ENCODE data around the gene CHSY1.

Gene CHSY1

DNA sequence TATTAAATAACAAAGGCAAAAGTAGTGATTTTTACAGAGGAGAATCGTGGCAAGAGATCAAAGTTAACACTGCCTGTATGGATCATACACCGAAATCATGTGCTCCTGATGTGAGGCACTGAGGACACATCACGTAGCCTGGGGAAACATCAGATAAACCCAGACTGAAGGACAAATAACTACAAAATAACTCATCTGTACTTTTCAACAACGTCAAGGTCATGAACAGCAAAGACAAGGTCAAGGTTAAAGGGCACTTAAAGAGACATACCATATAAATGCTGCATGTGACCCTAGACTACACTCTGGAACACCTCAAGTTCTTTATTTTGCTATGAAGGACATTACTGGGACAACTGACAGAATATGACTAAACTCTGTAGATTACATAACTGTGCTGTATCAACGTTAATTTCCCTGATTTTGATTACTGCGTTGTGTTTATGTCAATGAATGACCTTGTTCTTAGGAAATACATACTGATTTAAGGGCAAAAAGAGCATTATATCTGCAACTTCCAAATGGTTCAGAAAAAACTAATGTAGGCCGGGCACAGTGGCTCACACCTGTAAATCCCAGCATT lies 48.1 kb downstream of the CHSY1 start:
- peak overlapping the region in 7 of 11 experiments; percentile 8 to 43 (median 31); a peak in 10 of 22 replicates for H3K27ac ChIP-seq
- H3K36me3 ChIP-seq: peaks cover 0 to 28% (median 12%) of the 10 kb centered on the region in 11 experiments; a peak in 15 of 22 replicates
- no peak for TF ChIP-seq Cebpa-rat (IDR thresholded peaks at IDR 0.05)
- no peaks in the 10 kb centered on the region for H3K27me3 ChIP-seq
- no peak overlapping the region for H3K4me3 ChIP-seq
- peaks cover 0 to 10% (median 7%) of the 10 kb centered on the region in 11 experiments; a peak in 10 of 22 replicates for H3K9me3 ChIP-seq (replicated peaks in 1 of 11)
- peak overlapping the region; percentile 27 to 89 (median 74) for H3K4me2 ChIP-seq
- peaks cover 46 to 96% (median 75%) of the 10 kb centered on the region in 11 experiments; a peak in 21 of 22 replicates for H4K20me1 ChIP-seq
- peaks cover 82 to 97% (median 91%) of the 10 kb centered on the region in 10 experiments for H3K4me1 ChIP-seq
- H3K9ac ChIP-seq: peak overlapping the region in 2 of 11 experiments; percentile 15 to 16; a peak in 2 of 22 replicates

DNA sequence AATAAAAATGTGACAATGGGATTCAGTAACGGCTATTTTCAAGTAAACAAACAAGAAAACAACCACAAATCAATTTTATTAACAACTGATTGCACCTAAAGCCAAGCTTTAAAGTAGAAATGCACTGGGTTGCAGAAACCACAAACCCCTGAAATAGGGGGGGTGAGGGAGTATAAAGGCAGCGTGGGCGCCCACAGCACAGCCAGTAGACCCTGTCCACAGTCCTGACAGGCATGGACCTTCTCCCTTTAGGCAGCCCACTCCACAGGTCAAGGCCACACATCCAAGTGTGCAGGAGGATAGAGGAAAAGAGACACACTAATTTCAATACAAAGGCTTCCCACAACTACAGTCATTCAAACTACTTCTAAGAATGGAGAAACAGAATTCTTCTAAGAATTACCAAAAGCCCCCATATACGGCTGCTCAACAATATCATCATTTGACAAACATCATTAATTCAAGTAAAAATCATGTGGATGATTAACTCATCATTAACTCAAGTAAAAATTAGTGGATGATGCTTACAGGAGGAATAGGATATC lies 48.7 kb downstream of the CHSY1 start:
- H3K4me3 ChIP-seq: no peak overlapping the region
- peaks cover 0 to 22% (median 9%) of the 10 kb centered on the region in 11 experiments; a peak in 15 of 22 replicates for H3K36me3 ChIP-seq
- TF ChIP-seq Cebpa-rat (IDR thresholded peaks at IDR 0.05): no peak
- H3K4me1 ChIP-seq: peaks cover 86 to 99% (median 94%) of the 10 kb centered on the region in 10 experiments
- H3K9me3 ChIP-seq (replicated peaks in 1 of 11): peaks cover 0 to 6% (median 5%) of the 10 kb centered on the region in 11 experiments; a peak in 10 of 22 replicates
- peak overlapping the region; percentile 27 to 89 (median 74) for H3K4me2 ChIP-seq
- H3K27ac ChIP-seq: peak overlapping the region in 8 of 11 experiments; percentile 8 to 43 (median 30); a peak in 9 of 22 replicates
- H4K20me1 ChIP-seq: peaks cover 46 to 96% (median 78%) of the 10 kb centered on the region in 11 experiments; a peak in 21 of 22 replicates
- H3K27me3 ChIP-seq: no peaks in the 10 kb centered on the region
- H3K9ac ChIP-seq: peak overlapping the region in 4 of 11 experiments; percentile 4 to 15 (median 5); a peak in 5 of 22 replicates

DNA sequence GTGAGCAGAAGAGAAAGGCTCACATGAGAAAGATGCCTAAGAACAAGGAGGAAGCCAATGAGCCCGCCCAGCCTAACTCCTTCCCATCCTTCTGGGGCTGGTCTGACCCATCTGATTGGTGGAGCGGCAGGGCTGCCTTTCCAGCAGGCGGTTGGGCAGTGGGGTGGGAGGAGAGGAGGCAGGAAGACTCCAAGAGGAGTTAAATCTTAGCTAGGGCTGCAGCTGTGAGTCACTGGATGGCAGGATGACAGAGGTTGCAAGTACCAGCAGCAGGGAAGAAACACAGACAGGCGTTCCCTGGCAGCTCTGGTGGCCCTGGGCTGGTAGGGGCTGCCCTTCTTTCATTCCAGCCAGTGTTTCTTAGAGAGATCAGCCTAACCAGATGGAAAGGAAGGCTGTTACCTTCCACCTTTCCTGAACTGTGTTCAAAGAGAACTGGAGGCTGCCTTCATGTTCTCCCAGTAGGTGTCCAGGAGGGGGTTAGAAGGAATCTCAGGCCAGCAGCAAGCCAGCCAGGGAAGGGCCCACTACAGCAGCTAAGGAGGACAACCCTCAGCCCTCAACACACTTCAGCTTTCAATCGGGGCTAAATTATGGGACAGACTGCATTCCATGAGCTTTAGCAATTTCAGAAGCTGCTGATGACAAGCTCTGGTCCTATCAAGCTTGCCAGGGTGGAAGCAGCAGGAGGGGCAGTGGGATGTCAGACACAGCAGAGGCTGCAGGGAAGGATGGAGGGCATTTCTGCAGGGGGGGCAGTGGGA lies 50.3 kb downstream of the CHSY1 start:
- Histone ChIP-seq H3K9ac (peak overlapping the region in 10 of 11 experiments; percentile 35 to 70 (median 50); a peak in 16 of 22 replicates), H3K27me3 (no peaks in the 10 kb centered on the region), H3K4me3 (peak overlapping the region in 1 of 10 experiments; percentile 11; a peak in 1 of 20 replicates), H3K4me2 (peak overlapping the region; percentile 72 to 98 (median 92)), H3K27ac (peak overlapping the region in 10 of 11 experiments; percentile 19 to 89 (median 54); a peak in 18 of 22 replicates), H3K36me3 (peaks cover 0 to 13% (median 4%) of the 10 kb centered on the region in 11 experiments; a peak in 7 of 22 replicates), H4K20me1 (peaks cover 41 to 94% (median 82%) of the 10 kb centered on the region in 11 experiments; a peak in 21 of 22 replicates), H3K9me3 (replicated peaks in 1 of 11) (no peaks in the 10 kb centered on the region), H3K4me1 (peaks cover 91 to 100% (median 96%) of the 10 kb centered on the region in 10 experiments)
- no peak for TF ChIP-seq Cebpa-rat (IDR thresholded peaks at IDR 0.05)

GRCh38 chr15:101200181-101200580 lies 51.7 kb downstream of the CHSY1 start:
- Histone ChIP-seq H3K4me1 (peaks cover 80 to 100% (median 96%) of the 10 kb centered on the region in 10 experiments), H3K27ac (peak overlapping the region; percentile 71 to 93 (median 87); a peak in 21 of 22 replicates), H3K4me2 (peak overlapping the region; percentile 72 to 98 (median 92)), H4K20me1 (peaks cover 38 to 94% (median 68%) of the 10 kb centered on the region in 11 experiments; a peak in 21 of 22 replicates), H3K4me3 (peak overlapping the region in 9 of 10 experiments; percentile 7 to 49 (median 34); a peak in 16 of 20 replicates), H3K9me3 (replicated peaks in 1 of 11) (no peaks in the 10 kb centered on the region), H3K9ac (peak overlapping the region; percentile 60 to 83 (median 75); a peak in 21 of 22 replicates), H3K36me3 (peaks cover 0 to 8% (median 0%) of the 10 kb centered on the region in 11 experiments; a peak in 3 of 22 replicates), H3K27me3 (no peaks in the 10 kb centered on the region)
- no peak for TF ChIP-seq Cebpa-rat (IDR thresholded peaks at IDR 0.05)

- no peak for TF ChIP-seq Cebpa-rat (IDR thresholded peaks at IDR 0.05)
- H3K4me1 ChIP-seq: peaks cover 80 to 100% (median 96%) of the 10 kb centered on the region in 10 experiments
- H3K36me3 ChIP-seq: peaks cover 0 to 9% (median 1%) of the 10 kb centered on the region in 11 experiments; a peak in 11 of 22 replicates
- H3K27me3 ChIP-seq: no peaks in the 10 kb centered on the region
- H4K20me1 ChIP-seq: peaks cover 31 to 94% (median 64%) of the 10 kb centered on the region in 11 experiments; a peak in 21 of 22 replicates
- H3K4me2 ChIP-seq: peak overlapping the region; percentile 72 to 98 (median 92)
- H3K4me3 ChIP-seq: peak overlapping the region; percentile 25 to 58 (median 38); a peak in 18 of 20 replicates
- peak overlapping the region; percentile 65 to 83 (median 77) for H3K9ac ChIP-seq
- H3K9me3 ChIP-seq (replicated peaks in 1 of 11): no peaks in the 10 kb centered on the region
- peak overlapping the region; percentile 71 to 93 (median 87) for H3K27ac ChIP-seq
Measured at GRCh38 chr15:101198800-101199199, 53.0 kb downstream of the CHSY1 start.

DNA sequence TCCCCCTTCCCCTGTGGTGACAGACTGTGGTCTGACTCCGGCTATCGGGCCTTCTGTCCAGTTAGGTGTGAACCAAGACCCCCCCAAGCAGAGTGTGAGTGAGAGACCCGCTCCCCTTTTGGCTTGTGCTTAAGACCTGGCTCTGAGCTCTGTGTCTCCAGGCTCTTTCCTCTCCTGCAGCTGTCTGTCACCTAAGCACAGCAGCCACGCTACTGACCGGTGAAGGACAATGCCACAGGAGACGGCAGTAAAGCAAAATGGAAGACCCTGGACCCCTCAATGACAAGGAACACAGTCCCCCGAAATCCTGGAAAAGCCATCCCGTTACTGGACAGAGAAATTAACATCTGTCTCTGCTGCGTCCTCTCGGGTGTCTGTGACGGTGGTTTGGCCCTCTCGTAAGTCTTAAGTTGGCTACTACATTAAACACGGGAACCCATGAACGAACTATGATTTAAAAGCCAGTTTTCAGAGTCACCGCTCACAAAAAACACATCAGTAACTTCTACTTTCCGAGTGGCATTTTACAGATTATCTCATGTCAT lies 53.7 kb downstream of the CHSY1 start:
- no peaks in the 10 kb centered on the region for H3K27me3 ChIP-seq
- no peak for TF ChIP-seq Cebpa-rat (IDR thresholded peaks at IDR 0.05)
- no peaks in the 10 kb centered on the region for H3K9me3 ChIP-seq (replicated peaks in 1 of 11)
- H3K4me3 ChIP-seq: peak overlapping the region in 2 of 10 experiments; percentile 25 to 46; a peak in 2 of 20 replicates
- H4K20me1 ChIP-seq: peaks cover 31 to 94% (median 64%) of the 10 kb centered on the region in 11 experiments; a peak in 21 of 22 replicates
- H3K36me3 ChIP-seq: peaks cover 0 to 16% (median 8%) of the 10 kb centered on the region in 11 experiments; a peak in 14 of 22 replicates
- peak overlapping the region; percentile 72 to 98 (median 92) for H3K4me2 ChIP-seq
- peak overlapping the region; percentile 71 to 93 (median 87); a peak in 21 of 22 replicates for H3K27ac ChIP-seq
- peaks cover 80 to 100% (median 96%) of the 10 kb centered on the region in 10 experiments for H3K4me1 ChIP-seq
- peak overlapping the region; percentile 65 to 83 (median 77); a peak in 21 of 22 replicates for H3K9ac ChIP-seq

DNA sequence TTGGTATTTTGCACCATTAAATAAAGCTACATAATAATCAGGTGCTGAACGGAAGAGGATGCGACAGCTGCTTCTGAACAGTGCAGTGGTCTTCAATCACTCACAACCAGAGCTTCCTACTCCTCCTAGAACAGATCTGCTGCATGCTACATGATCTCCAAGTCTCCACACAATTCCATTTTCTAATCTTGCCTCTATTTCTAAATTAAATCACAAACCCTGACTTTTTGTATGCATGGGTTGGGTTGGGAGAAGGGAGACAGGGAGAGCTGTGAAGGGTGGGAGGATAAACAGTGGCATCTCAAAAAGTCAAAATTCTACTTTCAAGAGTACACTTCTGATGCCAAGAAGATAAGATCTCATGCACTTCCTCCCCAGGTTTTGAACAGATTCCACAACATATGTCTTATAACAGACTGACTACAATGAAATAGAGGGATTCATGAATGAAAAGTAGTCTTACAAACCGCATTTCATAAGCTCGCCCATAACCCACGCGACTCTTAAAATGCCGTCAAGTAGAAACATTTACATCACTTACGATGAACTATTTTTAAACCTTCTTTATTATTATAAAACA lies 57.2 kb downstream of the CHSY1 start:
- Histone ChIP-seq H3K4me3 (no peak overlapping the region), H3K9ac (peak overlapping the region in 2 of 11 experiments; percentile 12 to 15; a peak in 2 of 22 replicates), H3K4me2 (peak overlapping the region; percentile 48 to 94 (median 58)), H3K27me3 (no peaks in the 10 kb centered on the region), H3K9me3 (replicated peaks in 1 of 11) (0 out of 22 replicates have a peak, but pooled peaks cover 0 to 3% (median 0%) of the 10 kb centered on the region in 11 experiments), H3K4me1 (peaks cover 52 to 85% (median 73%) of the 10 kb centered on the region in 10 experiments), H4K20me1 (peaks cover 34 to 96% (median 54%) of the 10 kb centered on the region in 11 experiments; a peak in 21 of 22 replicates), H3K36me3 (peaks cover 0 to 36% (median 19%) of the 10 kb centered on the region in 11 experiments; a peak in 16 of 22 replicates), H3K27ac (peak overlapping the region in 6 of 11 experiments; percentile 5 to 93 (median 25); a peak in 7 of 22 replicates)
- no peak for TF ChIP-seq Cebpa-rat (IDR thresholded peaks at IDR 0.05)

Data from BLaER1 treated with 17β-estradiol and CSF1 and Interleukin-3, amounts not matched to agents 10 nM and 100 nM (cell line).